A673 (cell line): Measurements from ENCODE around the gene ITPR3.

Source experiments
- EZH2 ChIP-seq: fragments of 200-600 bp; sonication (generic); IDR thresholded peaks from 2 replicates; pipeline ENCODE4 v1.6.1; 2017; ENCODE audit warnings: borderline replicate concordance, low read depth, mild to moderate bottlenecking, mixed read lengths, antibody characterized with exemption, low read length; ENCODE audit not compliant: poor library complexity, severe bottlenecking
- TF ChIP-seq, protein P1 (sequence below): fragments of 300-800, 200-600 bp; sonication (generic); conservative IDR thresholded peaks from 2 replicates; pipeline ENCODE4 v1.5.1; 2017; ENCODE audit warnings: low read depth, mild to moderate bottlenecking, antibody characterized with exemption, low read length, moderate library complexity, mixed read lengths

- TF ChIP-seq, protein P1, sequence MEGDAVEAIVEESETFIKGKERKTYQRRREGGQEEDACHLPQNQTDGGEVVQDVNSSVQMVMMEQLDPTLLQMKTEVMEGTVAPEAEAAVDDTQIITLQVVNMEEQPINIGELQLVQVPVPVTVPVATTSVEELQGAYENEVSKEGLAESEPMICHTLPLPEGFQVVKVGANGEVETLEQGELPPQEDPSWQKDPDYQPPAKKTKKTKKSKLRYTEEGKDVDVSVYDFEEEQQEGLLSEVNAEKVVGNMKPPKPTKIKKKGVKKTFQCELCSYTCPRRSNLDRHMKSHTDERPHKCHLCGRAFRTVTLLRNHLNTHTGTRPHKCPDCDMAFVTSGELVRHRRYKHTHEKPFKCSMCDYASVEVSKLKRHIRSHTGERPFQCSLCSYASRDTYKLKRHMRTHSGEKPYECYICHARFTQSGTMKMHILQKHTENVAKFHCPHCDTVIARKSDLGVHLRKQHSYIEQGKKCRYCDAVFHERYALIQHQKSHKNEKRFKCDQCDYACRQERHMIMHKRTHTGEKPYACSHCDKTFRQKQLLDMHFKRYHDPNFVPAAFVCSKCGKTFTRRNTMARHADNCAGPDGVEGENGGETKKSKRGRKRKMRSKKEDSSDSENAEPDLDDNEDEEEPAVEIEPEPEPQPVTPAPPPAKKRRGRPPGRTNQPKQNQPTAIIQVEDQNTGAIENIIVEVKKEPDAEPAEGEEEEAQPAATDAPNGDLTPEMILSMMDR, result no peak
- no peak for TF ChIP-seq EZH2
These were observed 1.6 kb downstream of the ITPR3 start for GRCh38 chr6:33622456-33623431.
